WERI-Rb-1 (cell line): ENCODE data around the gene HMGCL.

ENCODE experiments used
- DNase-seq: peaks from one replicate; pipeline ENCODE4 v3.0.0-alpha.2; 2020
- H3K27ac ChIP-seq: fragments of 250-450 bp; sonication (Bioruptor Pico); 2 replicates; pipeline ENCODE4 v1.5.1; 2020; ENCODE audit warnings: mild to moderate bottlenecking, moderate library complexity
- H3K27me3 ChIP-seq: fragments of 250-450 bp; sonication (Bioruptor Pico); 2 replicates; pipeline ENCODE4 v1.5.1; 2021; ENCODE audit warnings: mild to moderate bottlenecking, low read depth, moderate library complexity; ENCODE audit not compliant: insufficient read depth, severe bottlenecking
- H3K36me3 ChIP-seq: fragments of 250-450 bp; sonication (Bioruptor Pico); 2 replicates; pipeline ENCODE4 v1.5.1; 2020; ENCODE audit warnings: mild to moderate bottlenecking, moderate library complexity
- H3K4me3 ChIP-seq: 2 replicates; pipeline ENCODE4 v1.5.1; 2011; ENCODE audit warnings: low read depth, mild to moderate bottlenecking, control low read depth, low read length
- H3K9me3 ChIP-seq: fragments of 250-450 bp; sonication (Bioruptor Pico); 2 replicates; pipeline ENCODE4 v1.5.1; 2021; ENCODE audit warnings: mild to moderate bottlenecking, moderate library complexity; ENCODE audit not compliant: severe bottlenecking
- TF ChIP-seq, protein P1 (sequence below): IDR thresholded peaks from 2 replicates; pipeline ENCODE4 v1.5.1; 2011; ENCODE audit warnings: low read depth, mild to moderate bottlenecking, control low read depth, inconsistent platforms, low read length

HMGCL gene

DNA sequence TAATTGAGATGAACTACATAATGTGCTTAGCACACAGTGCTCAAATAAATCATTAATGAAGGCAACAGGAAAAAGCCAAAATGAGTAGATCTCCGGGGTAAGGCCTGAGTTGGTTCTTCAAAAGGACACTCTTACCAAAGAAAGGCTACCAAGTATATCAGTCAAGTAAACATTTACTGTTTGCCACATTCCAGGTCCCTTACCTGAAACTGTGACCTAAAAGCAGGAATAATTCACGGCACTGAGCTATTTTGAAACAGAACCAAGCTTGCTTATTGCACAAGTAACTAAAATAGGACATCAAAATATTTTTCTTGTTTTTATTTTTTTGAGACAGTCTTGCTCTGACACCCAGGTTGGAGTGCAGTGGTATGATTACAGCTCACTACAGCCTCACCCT is 49.0 kb downstream of the HMGCL start:
- H3K27ac ChIP-seq: no peak overlapping the region
- peaks cover 19% of the 10 kb centered on the region for H3K36me3 ChIP-seq
- TF ChIP-seq, protein P1, sequence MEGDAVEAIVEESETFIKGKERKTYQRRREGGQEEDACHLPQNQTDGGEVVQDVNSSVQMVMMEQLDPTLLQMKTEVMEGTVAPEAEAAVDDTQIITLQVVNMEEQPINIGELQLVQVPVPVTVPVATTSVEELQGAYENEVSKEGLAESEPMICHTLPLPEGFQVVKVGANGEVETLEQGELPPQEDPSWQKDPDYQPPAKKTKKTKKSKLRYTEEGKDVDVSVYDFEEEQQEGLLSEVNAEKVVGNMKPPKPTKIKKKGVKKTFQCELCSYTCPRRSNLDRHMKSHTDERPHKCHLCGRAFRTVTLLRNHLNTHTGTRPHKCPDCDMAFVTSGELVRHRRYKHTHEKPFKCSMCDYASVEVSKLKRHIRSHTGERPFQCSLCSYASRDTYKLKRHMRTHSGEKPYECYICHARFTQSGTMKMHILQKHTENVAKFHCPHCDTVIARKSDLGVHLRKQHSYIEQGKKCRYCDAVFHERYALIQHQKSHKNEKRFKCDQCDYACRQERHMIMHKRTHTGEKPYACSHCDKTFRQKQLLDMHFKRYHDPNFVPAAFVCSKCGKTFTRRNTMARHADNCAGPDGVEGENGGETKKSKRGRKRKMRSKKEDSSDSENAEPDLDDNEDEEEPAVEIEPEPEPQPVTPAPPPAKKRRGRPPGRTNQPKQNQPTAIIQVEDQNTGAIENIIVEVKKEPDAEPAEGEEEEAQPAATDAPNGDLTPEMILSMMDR: no peak
- H3K4me3 ChIP-seq: no peak overlapping the region
- DNase-seq: no peak
- H3K9me3 ChIP-seq: no peaks in the 10 kb centered on the region
- H3K27me3 ChIP-seq: no peaks in the 10 kb centered on the region

DNA sequence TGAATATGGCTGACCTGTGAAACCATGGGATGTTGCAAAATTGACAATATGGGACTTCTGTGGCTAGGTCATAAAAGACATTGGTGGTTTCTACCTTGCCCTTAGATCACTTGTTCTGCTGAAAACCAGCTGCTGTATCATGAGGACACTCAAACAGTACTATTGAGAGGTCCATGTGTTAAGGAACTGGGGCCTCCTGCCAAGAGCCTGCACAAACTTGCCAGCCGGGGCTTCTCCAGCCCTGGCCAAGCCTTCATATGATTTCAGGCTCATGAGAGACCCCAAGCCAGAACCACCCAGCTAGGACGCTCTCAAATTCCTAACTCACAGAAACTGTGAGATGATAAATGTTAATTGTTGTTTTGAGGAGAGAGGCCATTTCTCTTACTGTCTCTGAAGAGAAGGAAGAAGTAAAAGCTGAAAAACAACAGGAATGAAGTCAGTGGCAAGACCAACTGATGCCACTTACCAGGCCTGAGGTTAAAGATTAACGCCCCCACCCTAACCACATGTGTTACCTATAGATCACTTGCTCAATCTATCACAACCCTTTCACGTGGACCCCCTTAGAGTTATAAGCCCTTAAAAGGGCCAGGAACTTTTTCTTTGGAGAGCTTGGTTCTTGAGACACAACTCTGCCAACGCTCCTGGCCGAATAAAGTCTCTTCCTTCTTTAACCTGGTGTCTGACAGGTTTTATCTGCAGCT is 50.9 kb downstream of the HMGCL start:
- no peaks in the 10 kb centered on the region for H3K27me3 ChIP-seq
- no peaks in the 10 kb centered on the region for H3K9me3 ChIP-seq
- H3K4me3 ChIP-seq: no peak overlapping the region
- H3K36me3 ChIP-seq: peaks cover under 1% of the 10 kb centered on the region
- no peak overlapping the region for H3K27ac ChIP-seq
- TF ChIP-seq, protein P1: no peak
- no peak for DNase-seq

DNA sequence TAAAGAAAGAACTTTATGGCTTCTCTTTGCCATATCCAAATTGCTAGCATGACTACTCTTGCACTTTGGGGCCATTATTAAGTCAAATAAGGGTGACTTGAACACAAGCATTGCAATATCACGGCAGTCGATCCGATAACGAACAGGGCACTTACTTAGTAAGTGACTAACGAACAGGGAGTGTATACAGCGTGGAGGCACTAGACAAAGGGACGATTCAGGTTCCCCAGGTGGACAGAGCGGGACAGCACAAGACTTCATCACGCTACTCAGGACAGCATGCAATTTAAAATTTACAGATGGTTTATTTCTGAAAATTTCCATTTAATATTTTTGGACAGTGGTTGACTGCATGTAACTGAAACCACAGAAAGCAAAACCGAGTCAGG is 52.4 kb downstream of the HMGCL start:
- Histone ChIP-seq H3K4me3 (no peak overlapping the region), H3K27me3 (no peaks in the 10 kb centered on the region), H3K27ac (no peak overlapping the region), H3K9me3 (no peaks in the 10 kb centered on the region), H3K36me3 (no peaks in the 10 kb centered on the region)
- TF ChIP-seq, protein P1: no peak
- no peak for DNase-seq

DNA sequence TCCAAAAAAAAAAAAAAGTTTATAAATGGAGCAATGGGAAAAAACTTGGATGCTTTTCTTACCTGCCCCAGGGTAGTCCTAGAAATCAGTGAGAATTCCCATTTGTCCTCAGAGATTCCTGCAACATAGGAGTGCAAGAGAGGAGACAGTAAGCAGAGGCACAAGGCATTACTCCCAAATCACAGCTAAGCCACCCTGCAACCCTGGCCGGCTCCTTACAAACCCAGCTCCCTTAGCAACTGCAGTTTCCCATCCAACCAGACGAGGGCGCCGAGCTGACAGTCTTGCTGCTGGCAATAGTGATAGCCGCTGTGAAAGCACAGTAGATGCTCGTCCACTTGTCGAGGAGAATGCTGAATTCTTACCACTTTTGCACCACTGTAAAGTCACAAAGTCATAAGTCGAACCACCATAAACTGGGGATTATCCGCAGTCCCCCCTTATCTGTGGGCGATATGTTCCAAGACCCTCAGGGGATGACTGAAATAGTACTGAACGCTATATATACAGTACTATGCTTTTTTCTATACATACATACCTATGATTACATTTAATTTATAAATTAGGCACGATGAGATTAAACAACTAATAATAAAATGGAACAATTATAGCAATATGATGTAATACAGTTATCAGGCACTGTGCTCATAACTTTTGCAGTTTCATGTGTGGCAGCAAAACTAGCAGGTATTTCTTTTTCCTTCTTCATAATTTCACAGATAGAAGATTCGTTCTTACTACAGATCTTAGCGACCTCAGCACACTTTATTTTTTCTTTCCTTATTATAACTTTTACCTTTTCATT is 53.0 kb downstream of the HMGCL start:
- Histone ChIP-seq H3K4me3 (no peak overlapping the region), H3K27me3 (no peaks in the 10 kb centered on the region), H3K36me3 (no peaks in the 10 kb centered on the region), H3K27ac (no peak overlapping the region), H3K9me3 (no peaks in the 10 kb centered on the region)
- peak; percentile 89 for DNase-seq
- TF ChIP-seq, protein P1: peak; percentile 94

DNA sequence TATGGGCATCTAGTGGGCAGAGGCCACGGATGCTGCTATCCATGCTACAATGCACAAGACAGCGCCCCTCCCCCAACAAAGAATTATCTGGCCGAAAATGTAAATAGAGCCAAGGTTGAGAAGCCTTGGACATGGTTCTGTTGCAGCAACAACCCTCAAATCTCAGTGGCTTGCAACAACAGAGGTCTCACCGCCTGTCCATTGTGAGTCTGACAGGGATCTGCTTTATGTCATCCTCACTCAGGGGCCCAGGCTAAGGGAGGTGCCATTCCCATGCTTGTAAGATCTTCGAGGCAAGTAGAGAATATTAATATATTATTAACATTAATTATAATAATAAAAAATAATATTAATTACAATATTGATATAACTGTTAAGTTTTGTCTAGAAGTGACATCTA is 56.5 kb downstream of the HMGCL start:
- Histone ChIP-seq H3K36me3 (peaks cover 14% of the 10 kb centered on the region), H3K27ac (no peak overlapping the region)

More for the DNA sequence above, 56.5 kb downstream of the HMGCL start:
- no peaks in the 10 kb centered on the region for H3K9me3 ChIP-seq
- DNase-seq: no peak
- H3K27me3 ChIP-seq: no peaks in the 10 kb centered on the region
- TF ChIP-seq, protein P1: no peak
- H3K4me3 ChIP-seq: no peak overlapping the region
